ENCODE results near the gene PAOX.
A peak's percentile ranks its signal among the peaks of the same experiment; 100 is the strongest.
"Not testable (repeated sequence)": the region's sequence is repeated elsewhere in the genome, so short reads cannot be mapped to it uniquely, and the experiment has no call there.

PAOX gene

GRCh38 chr10:133405844-133406527 is 26.9 kb downstream of the PAOX start:
- DNase-seq (ENCODE audit: low read depth), result peak; percentile 49

GRCh38 chr10:133411523-133412380 is 32.7 kb downstream of the PAOX start:
- DNase-seq (ENCODE audit: low read depth), result no peak

GRCh38 chr10:133412381-133412711 is 33.3 kb downstream of the PAOX start:
- DNase-seq (ENCODE audit: low read depth), result no peak

GRCh38 chr10:133414401-133414800 is 35.3 kb downstream of the PAOX start:
- DNase-seq (ENCODE audit: low read depth), result not testable (repeated sequence)

GRCh38 chr10:133415752-133416151 is 36.7 kb downstream of the PAOX start:
- no peak for DNase-seq (ENCODE audit: low read depth)

GRCh38 chr10:133418289-133418993 is 39.4 kb downstream of the PAOX start:
- no peak for DNase-seq (ENCODE audit: low read depth)

- no peak for DNase-seq (ENCODE audit: low read depth)
Observed at GRCh38 chr10:133419211-133419950, 40.3 kb downstream of the PAOX start.

GRCh38 chr10:133420028-133420427 is 41.0 kb downstream of the PAOX start:
- DNase-seq (ENCODE audit: low read depth), result no peak

GRCh38 chr10:133420579-133420978 is 41.5 kb downstream of the PAOX start:
- DNase-seq (ENCODE audit: low read depth), result no peak

- no peak for DNase-seq (ENCODE audit: low read depth)
Observed at GRCh38 chr10:133421336-133422222, 42.5 kb downstream of the PAOX start.

- DNase-seq (ENCODE audit: low read depth), result no peak
Observed at GRCh38 chr10:133422223-133422806, 43.3 kb downstream of the PAOX start.

GRCh38 chr10:133422807-133423771 is 44.0 kb downstream of the PAOX start:
- no peak for DNase-seq (ENCODE audit: low read depth)

GRCh38 chr10:133424102-133424501 is 45.0 kb downstream of the PAOX start:
- DNase-seq (ENCODE audit: low read depth), result not testable (repeated sequence)

- not testable (repeated sequence) for DNase-seq (ENCODE audit: low read depth)
Observed at GRCh38 chr10:133424601-133425000, 45.5 kb downstream of the PAOX start, which contains the start of gene SPRN. Gene SPRN (minus strand): TSS chr10:133424625. CDS start chr10:133423681, 944 bp downstream.

GRCh38 chr10:133429571-133429970 is 50.5 kb downstream of the PAOX start:
- DNase-seq (ENCODE audit: low read depth), result not testable (repeated sequence)

- not testable (repeated sequence) for DNase-seq (ENCODE audit: low read depth)
Observed at GRCh38 chr10:133431888-133432613, 53.0 kb downstream of the PAOX start.

- DNase-seq (ENCODE audit: low read depth), result not testable (repeated sequence)
Observed at GRCh38 chr10:133432789-133433188, 53.7 kb downstream of the PAOX start.

GRCh38 chr10:133438711-133439273 is 59.7 kb downstream of the PAOX start:
- DNase-seq (ENCODE audit: low read depth), result peak; percentile 37

All from iris pigment epithelial cell (primary cell).